ENCODE measurements around the gene CIZ1. TPM values are rescaled to one million over a fixed set of nuclear protein-coding genes. Genes with fewer than 3 reads are reported as not detected.

Gene CIZ1, protein sequence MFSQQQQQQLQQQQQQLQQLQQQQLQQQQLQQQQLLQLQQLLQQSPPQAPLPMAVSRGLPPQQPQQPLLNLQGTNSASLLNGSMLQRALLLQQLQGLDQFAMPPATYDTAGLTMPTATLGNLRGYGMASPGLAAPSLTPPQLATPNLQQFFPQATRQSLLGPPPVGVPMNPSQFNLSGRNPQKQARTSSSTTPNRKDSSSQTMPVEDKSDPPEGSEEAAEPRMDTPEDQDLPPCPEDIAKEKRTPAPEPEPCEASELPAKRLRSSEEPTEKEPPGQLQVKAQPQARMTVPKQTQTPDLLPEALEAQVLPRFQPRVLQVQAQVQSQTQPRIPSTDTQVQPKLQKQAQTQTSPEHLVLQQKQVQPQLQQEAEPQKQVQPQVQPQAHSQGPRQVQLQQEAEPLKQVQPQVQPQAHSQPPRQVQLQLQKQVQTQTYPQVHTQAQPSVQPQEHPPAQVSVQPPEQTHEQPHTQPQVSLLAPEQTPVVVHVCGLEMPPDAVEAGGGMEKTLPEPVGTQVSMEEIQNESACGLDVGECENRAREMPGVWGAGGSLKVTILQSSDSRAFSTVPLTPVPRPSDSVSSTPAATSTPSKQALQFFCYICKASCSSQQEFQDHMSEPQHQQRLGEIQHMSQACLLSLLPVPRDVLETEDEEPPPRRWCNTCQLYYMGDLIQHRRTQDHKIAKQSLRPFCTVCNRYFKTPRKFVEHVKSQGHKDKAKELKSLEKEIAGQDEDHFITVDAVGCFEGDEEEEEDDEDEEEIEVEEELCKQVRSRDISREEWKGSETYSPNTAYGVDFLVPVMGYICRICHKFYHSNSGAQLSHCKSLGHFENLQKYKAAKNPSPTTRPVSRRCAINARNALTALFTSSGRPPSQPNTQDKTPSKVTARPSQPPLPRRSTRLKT
- total RNA-seq: 37.1 and 40.1 TPM in 2 replicates

DNA sequence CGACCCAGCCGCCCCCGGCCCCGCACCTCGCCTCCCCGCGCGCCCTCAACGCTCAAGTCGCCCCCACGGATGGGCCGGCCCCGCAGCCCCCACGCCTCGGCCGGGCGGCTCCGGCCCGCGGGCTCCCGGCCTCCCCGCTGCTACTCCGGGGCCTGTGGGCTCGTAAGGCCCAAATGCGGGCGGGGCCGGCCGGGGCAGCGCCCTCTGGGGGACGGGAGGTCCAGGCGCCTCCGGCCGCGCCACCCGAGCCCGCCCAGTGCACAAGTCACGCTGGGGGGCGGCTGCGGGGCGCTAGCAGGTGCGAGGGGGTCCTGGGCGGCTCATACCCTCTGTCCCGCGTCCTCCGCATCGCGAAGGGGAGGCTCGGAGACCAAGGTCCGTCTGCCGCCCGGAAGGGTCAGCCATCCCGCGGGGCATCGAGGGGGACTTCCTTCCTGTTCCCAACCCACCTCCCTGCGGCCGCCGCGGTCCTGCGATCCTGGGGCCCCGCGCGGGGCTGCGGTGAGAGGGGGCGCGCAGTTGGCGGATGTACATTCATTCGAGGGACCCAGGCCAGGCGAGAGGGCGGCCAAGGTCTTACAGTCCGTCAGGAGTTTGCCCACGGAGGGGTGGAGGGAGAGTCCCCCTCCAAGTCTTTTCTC is at the start of gene CIZ1:
CIZ1 (minus strand) TSS at position 167 of the 641 bp plus-strand sequence. CDS start 715 bp downstream, outside the sequence.

DNA sequence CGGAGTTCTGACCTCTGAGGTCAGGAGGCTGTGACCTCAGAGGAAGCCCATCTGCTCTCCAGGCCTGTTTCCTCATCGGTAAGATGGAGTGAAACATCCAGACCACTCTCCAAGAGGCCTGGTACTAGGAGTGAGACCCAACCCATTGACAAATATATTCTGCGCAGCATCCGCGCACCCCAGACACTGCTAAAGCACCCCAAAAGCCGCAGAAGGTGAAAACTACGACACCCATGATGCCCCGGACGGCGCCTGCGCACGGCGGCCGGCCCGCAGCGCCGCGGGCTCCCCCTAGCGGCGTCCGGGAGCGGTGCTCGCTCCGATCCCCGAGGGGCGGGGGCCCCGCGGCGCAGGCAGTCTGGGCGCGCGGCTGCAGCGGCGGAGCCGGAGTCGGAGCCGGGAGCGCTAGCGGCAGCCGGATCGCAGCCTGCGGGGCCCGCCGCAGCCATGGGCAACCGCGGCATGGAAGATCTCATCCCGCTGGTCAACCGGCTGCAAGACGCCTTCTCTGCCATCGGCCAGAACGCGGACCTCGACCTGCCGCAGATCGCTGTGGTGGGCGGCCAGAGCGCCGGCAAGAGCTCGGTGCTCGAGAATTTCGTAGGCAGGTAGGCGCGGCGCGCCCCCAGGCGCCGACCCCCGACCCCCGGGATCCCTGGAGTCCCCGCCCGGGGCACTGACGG is 11.8 kb upstream of the CIZ1 start, which contains the start of gene DNM1:
DNM1 (plus strand) TSS at position 356 of the 683 bp plus-strand sequence; CDS start at position 448, 92 bp downstream.

DNA sequence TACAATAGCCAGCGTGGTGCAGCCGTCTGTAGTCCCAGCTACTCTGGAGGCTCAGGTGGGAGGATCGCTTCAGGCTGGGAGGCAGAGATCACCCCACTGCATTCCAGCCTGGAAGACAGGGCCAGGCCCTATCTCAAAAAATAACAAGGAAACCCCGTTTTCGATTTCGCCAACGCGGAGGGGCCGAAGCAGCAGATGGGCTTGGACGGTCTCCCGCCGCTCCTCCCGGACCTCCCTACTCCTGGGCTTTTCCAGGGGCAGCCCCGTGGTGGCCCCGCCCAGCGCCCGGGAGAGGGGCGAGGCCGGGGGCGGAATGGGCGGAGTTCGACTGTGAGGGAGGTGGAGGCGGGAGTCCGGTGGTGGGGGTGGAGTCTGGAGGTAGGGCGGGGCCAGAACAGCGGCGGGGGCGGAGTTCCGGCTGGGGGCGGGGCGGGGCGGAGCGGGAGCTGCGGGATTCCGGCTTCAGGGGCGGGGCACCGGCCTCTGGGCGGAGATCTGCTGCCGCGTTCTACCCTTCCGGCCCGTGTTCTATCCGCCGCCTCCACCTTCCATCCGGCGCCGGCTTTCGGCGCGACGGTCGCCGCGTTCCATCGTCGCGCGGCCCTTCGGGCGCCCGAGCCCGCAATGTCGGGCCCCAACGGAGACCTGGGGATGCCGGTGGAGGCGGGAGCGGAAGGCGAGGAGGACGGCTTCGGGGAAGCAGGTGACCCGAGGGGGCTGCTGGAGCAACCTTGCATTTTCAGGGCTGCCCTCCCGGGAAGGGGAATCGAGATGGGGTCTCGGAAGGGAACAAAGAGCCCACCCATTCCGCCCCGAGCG is 31.4 kb downstream of the CIZ1 start, which contains the start of gene BBLN:
BBLN (plus strand) TSS at position 482 of the 819 bp plus-strand sequence; CDS start at position 625, 143 bp downstream.

DNA sequence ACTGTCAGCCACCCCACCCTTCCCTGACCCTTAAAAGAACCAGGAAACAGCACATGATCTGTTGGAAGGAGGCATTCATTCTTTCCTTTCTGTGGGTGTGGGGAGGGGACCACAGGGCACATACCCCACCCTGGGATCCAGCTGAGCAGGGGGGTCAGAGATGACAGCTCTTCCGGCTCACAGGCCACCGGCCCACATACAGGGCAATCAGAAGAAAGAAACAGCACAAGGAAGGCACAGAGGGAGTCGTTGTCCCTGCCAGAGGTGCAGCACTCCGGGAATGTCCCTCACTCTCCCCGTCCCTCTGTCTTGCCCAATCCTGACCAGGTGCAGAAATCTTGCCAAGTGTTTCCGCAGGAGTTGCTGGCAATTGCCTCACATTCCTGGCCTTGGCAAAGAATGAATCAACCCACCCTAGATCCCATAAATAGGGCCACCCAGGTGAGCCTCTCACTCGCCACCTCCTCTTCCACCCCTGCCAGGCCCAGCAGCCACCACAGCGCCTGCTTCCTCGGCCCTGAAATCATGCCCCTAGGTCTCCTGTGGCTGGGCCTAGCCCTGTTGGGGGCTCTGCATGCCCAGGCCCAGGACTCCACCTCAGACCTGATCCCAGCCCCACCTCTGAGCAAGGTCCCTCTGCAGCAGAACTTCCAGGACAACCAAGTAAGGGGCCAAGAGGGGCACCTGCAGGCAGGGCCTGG is 42.2 kb downstream of the CIZ1 start, which contains the start of gene LCN2:
LCN2 (plus strand) TSS at position 453 of the 701 bp plus-strand sequence; CDS start at position 526, 73 bp downstream.

DNA sequence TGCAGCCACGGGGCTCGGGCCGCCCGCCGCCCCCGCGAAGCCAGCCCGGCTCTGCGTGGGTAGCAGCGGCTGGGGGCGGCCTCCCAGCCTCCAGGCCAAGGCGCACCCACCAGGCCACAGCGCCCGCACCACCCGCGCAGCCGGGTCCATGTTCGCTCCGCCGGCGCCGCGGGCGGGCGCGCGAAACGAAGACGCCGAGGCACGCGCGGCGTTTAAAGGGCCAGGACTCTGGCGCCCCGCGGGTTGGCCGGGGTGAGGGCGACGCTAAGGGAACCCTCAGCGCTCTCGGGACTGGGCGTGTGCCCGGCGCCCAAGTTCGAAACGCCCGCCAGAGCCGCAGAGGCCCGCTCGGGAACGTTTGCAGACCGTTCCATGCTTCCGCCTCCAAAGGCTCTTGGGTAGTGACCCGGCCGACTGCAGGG is 63.8 kb downstream of the CIZ1 start, which contains the start of gene PTGES2:
PTGES2 (minus strand) TSS at position 162 of the 422 bp plus-strand sequence; CDS start at position 150, 12 bp downstream.

Other genes with a start within 250 kb of the CIZ1 start
- gene EEIG1, start 210.6 kb downstream of the CIZ1 start, total RNA-seq: 10.8 and 13.6 TPM in 2 replicates
- 7.3 and 8.2 TPM in 2 replicates for gene NAIF1, start 124.3 kb downstream of the CIZ1 start, total RNA-seq
- gene SLC25A25, start 123.3 kb downstream of the CIZ1 start, total RNA-seq: 12.9 and 17.4 TPM in 2 replicates
- gene PTGES2, start 63.8 kb downstream of the CIZ1 start, total RNA-seq: 57.1 and 61.7 TPM in 2 replicates
- gene LCN2, start 42.1 kb downstream of the CIZ1 start, total RNA-seq: not detected in 2 replicates
- gene BBLN, start 31.3 kb downstream of the CIZ1 start, total RNA-seq: 19.9 and 26.1 TPM in 2 replicates
- 23.1 and 45.6 TPM in 2 replicates for gene DNM1, start 11.8 kb upstream of the CIZ1 start, total RNA-seq
- gene GOLGA2, start 84.4 kb upstream of the CIZ1 start, total RNA-seq: 61.4 and 70.2 TPM in 2 replicates
- 19.5 and 23.1 TPM in 2 replicates for gene SWI5, start 84.7 kb upstream of the CIZ1 start, total RNA-seq
- gene TRUB2, start 130.9 kb upstream of the CIZ1 start, total RNA-seq: 21.7 and 26.2 TPM in 2 replicates
- gene COQ4, start 131.3 kb upstream of the CIZ1 start, total RNA-seq: 43.0 and 45.9 TPM in 2 replicates
- 22.8 and 29.9 TPM in 2 replicates for gene SLC27A4, start 149.0 kb upstream of the CIZ1 start, total RNA-seq
- 28.2 and 32.7 TPM in 2 replicates for gene URM1, start 179.8 kb upstream of the CIZ1 start, total RNA-seq
- 55.1 and 75.0 TPM in 2 replicates for gene CERCAM, start 229.3 kb upstream of the CIZ1 start, total RNA-seq

All from subcutaneous preadipocyte (primary cell).